ENCODE data around the gene OPN1LW. TPM values are rescaled to one million over a fixed set of nuclear protein-coding genes. Genes with fewer than 3 reads are reported as not detected.
"Not testable (repeated sequence)": the region's sequence is repeated elsewhere in the genome, so short reads cannot be mapped to it uniquely, and the experiment has no call there.

Gene OPN1LW
- total RNA-seq, 2 donors from 2014 or later, result not detected

DNA sequence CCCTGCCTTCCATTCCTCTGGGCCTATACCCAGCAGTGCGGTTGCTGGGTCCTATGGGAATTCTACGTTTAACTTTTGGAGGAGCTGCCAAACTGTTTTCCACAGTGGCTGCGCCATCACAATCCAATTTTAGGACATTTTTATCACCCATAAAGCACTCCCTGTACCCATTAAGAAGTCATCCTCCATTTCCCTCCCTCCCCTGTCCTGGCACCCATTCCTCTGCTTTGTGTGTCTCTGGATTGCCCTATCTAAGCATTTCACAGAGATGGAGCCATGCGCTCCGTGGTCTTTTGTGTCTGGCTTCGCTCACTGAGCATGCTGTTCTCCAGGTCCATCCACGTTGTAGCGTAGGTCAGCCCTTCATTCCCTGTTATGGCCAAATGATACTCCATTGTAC, 1.7 kb upstream of the OPN1LW start:
- DNase-seq (ENCODE audit: low spot score), result no peak
- no peak for ATAC-seq (ENCODE audit: insufficient number of reproducible peaks, low FRiP score, low read depth)
- H3K27ac ChIP-seq, result no peak overlapping the region

GRCh38 chrX:154142950-154143745, 895 bp upstream of the OPN1LW start:
- Histone ChIP-seq H3K27me3 (replicated peaks; ENCODE audit: insufficient read depth) (no peaks in the 10 kb centered on the region), H3K4me1 (ENCODE audit: control insufficient read depth in 1 of 2, low read depth in 2 of 2) (no peaks in the 10 kb centered on the region), H3K4me3 (no peak overlapping the region), H3K27ac (no peak overlapping the region), H3K9me3 (no peaks in the 10 kb centered on the region), H3K36me3 (no peaks in the 10 kb centered on the region)
- no peak for TF ChIP-seq CTCF (IDR thresholded peaks at IDR 0.05)
- ATAC-seq (ENCODE audit: insufficient number of reproducible peaks, low FRiP score, low read depth), result no peak
- no peak for DNase-seq (ENCODE audit: low spot score)

More for the DNA sequence above, 1.7 kb upstream of the OPN1LW start:
- no peak for TF ChIP-seq CTCF (IDR thresholded peaks at IDR 0.05)
- Histone ChIP-seq H3K4me1 (ENCODE audit: control insufficient read depth in 1 of 2, low read depth in 2 of 2) (no peaks in the 10 kb centered on the region), H3K27me3 (replicated peaks; ENCODE audit: insufficient read depth) (no peaks in the 10 kb centered on the region), H3K4me3 (no peak overlapping the region), H3K9me3 (no peaks in the 10 kb centered on the region), H3K36me3 (no peaks in the 10 kb centered on the region)

- H3K36me3 ChIP-seq; H3K27me3 ChIP-seq (replicated peaks; ENCODE audit: insufficient read depth); H3K4me1 ChIP-seq (ENCODE audit: control insufficient read depth in 1 of 2, low read depth in 2 of 2); H3K27ac ChIP-seq; DNase-seq (ENCODE audit: low spot score); H3K4me3 ChIP-seq; ATAC-seq (ENCODE audit: insufficient number of reproducible peaks, low FRiP score, low read depth); H3K9me3 ChIP-seq: not testable (repeated sequence)
Observed at GRCh38 chrX:154151030-154151429, 7.0 kb downstream of the OPN1LW start.

DNA sequence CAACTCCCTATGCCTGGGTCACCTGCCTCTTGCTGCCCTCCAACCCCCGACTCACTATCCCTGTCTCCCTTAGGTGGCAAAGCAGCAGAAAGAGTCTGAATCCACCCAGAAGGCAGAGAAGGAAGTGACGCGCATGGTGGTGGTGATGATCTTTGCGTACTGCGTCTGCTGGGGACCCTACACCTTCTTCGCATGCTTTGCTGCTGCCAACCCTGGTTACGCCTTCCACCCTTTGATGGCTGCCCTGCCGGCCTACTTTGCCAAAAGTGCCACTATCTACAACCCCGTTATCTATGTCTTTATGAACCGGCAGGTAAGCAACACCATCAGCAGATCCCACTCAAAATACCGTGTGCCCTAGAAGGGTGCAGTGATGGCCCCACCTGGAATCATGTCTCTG, 12.2 kb downstream of the OPN1LW start:
- not testable (repeated sequence) for DNase-seq (ENCODE audit: low spot score); H3K4me3 ChIP-seq; H3K4me1 ChIP-seq (ENCODE audit: control insufficient read depth in 1 of 2, low read depth in 2 of 2)

GRCh38 chrX:154157207-154157606, 13.2 kb downstream of the OPN1LW start:
- H3K27ac ChIP-seq; H3K36me3 ChIP-seq; ATAC-seq (ENCODE audit: insufficient number of reproducible peaks, low FRiP score, low read depth); DNase-seq (ENCODE audit: low spot score); H3K27me3 ChIP-seq (replicated peaks; ENCODE audit: insufficient read depth); H3K9me3 ChIP-seq; H3K4me1 ChIP-seq (ENCODE audit: control insufficient read depth in 1 of 2, low read depth in 2 of 2); H3K4me3 ChIP-seq: not testable (repeated sequence)

More for the DNA sequence above, 12.2 kb downstream of the OPN1LW start:
- not testable (repeated sequence) for H3K9me3 ChIP-seq; H3K27ac ChIP-seq; H3K27me3 ChIP-seq (replicated peaks; ENCODE audit: insufficient read depth); ATAC-seq (ENCODE audit: insufficient number of reproducible peaks, low FRiP score, low read depth); H3K36me3 ChIP-seq

- DNase-seq (ENCODE audit: low spot score); ATAC-seq (ENCODE audit: insufficient number of reproducible peaks, low FRiP score, low read depth); H3K9me3 ChIP-seq; H3K4me3 ChIP-seq; H3K27me3 ChIP-seq (replicated peaks; ENCODE audit: insufficient read depth); H3K36me3 ChIP-seq; H3K27ac ChIP-seq; H3K4me1 ChIP-seq (ENCODE audit: control insufficient read depth in 1 of 2, low read depth in 2 of 2): not testable (repeated sequence)
Observed at GRCh38 chrX:154159345-154159744, 15.3 kb downstream of the OPN1LW start.

DNA sequence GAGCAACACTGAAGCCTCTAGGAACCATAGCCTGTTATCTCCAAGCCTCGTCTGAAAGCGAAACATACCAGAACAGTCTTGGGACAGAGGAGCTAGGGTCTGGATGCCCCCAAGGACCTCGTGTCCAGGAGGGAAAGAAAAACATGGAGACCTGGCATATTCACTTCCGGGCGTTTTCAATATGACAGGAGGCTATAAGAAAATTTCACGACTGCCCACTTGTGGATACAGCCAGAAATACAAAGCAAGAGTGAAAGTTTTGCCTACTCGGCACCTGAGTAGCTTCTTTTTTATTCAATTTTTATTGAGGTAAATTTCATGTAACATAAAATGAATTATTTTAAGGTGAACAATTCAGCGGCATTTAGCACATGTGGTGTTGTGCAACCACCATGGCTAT, 20.9 kb downstream of the OPN1LW start:
- not testable (repeated sequence) for ATAC-seq (ENCODE audit: insufficient number of reproducible peaks, low FRiP score, low read depth); H3K36me3 ChIP-seq; H3K27me3 ChIP-seq (replicated peaks; ENCODE audit: insufficient read depth); H3K27ac ChIP-seq; H3K9me3 ChIP-seq; H3K4me1 ChIP-seq (ENCODE audit: control insufficient read depth in 1 of 2, low read depth in 2 of 2); DNase-seq (ENCODE audit: low spot score); H3K4me3 ChIP-seq

- not testable (repeated sequence) for H3K4me3 ChIP-seq; H3K27me3 ChIP-seq (replicated peaks; ENCODE audit: insufficient read depth); H3K9me3 ChIP-seq; H3K36me3 ChIP-seq; H3K27ac ChIP-seq; ATAC-seq (ENCODE audit: insufficient number of reproducible peaks, low FRiP score, low read depth); DNase-seq (ENCODE audit: low spot score); H3K4me1 ChIP-seq (ENCODE audit: control insufficient read depth in 1 of 2, low read depth in 2 of 2)
Observed at GRCh38 chrX:154168384-154168783, 24.3 kb downstream of the OPN1LW start.

- not testable (repeated sequence) for DNase-seq (ENCODE audit: low spot score); H3K4me1 ChIP-seq (ENCODE audit: control insufficient read depth in 1 of 2, low read depth in 2 of 2); H3K27me3 ChIP-seq (replicated peaks; ENCODE audit: insufficient read depth); ATAC-seq (ENCODE audit: insufficient number of reproducible peaks, low FRiP score, low read depth); H3K36me3 ChIP-seq; H3K9me3 ChIP-seq; H3K27ac ChIP-seq; H3K4me3 ChIP-seq
Observed at GRCh38 chrX:154172535-154172943, 28.5 kb downstream of the OPN1LW start.

- not testable (repeated sequence) for H3K27me3 ChIP-seq (replicated peaks; ENCODE audit: insufficient read depth); ATAC-seq (ENCODE audit: insufficient number of reproducible peaks, low FRiP score, low read depth); DNase-seq (ENCODE audit: low spot score); H3K4me1 ChIP-seq (ENCODE audit: control insufficient read depth in 1 of 2, low read depth in 2 of 2); H3K36me3 ChIP-seq; H3K4me3 ChIP-seq; H3K27ac ChIP-seq; H3K9me3 ChIP-seq
Observed at GRCh38 chrX:154174356-154174755, 30.3 kb downstream of the OPN1LW start.

- not testable (repeated sequence) for H3K27ac ChIP-seq; H3K4me1 ChIP-seq (ENCODE audit: control insufficient read depth in 1 of 2, low read depth in 2 of 2); H3K4me3 ChIP-seq; DNase-seq (ENCODE audit: low spot score); ATAC-seq (ENCODE audit: insufficient number of reproducible peaks, low FRiP score, low read depth); H3K27me3 ChIP-seq (replicated peaks; ENCODE audit: insufficient read depth); H3K36me3 ChIP-seq; H3K9me3 ChIP-seq
Observed at GRCh38 chrX:154182296-154182695, 38.3 kb downstream of the OPN1LW start, which contains the start of gene OPN1MW. OPN1MW (plus strand) TSS chrX:154182596; CDS start chrX:154182678, 82 bp downstream.
